ENCODE data around the gene TTLL1.
A peak's percentile ranks its signal among the peaks of the same experiment; 100 is the strongest.

The TTLL1 gene

DNA sequence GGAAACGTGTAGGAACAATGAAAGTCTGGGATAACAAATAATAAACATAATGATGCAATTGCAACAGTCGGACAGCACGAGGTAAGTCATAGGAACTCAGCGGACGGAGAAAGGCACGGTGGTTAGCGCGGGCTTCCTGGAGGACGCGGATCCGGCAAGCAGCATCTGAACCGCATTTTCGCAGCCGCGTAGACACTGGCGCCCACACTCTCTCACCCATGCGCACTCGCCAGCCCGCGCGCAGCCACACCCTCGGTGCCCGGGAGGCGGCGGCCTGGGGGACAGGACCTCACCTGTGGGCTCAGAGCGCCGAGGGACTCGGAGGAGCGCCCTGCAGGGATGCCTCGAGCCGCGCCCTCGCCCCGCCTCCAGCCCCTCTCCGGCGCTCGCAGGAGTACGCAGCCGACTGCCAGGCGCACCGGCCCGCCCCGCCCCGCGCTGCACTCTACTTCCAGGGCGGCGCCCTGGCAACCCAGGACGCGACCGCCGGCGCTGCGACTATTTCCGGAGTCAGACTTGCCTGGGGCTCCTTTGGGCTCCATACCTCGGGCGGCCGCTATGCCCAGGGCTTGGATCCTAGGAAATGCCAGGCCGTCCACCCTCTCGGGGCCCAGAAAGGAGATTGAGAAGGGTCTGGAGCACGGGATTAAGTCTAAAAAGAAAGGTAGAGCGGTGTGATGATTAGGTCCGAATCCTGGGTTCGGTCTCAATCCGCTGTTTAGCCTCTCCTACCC, at the start of gene TTLL1:
Gene TTLL1, minus strand, starts transcription at position 408 of the 734 bp plus-strand sequence. CDS start 13,805 bp downstream, outside the sequence.
- no peaks in the 10 kb centered on the region for H3K4me1 ChIP-seq
- peak within 1 kb of the TSS; percentile 66 for H3K4me3 ChIP-seq (ENCODE audit: low read depth, low read length)
- no peak within 1 kb of the TSS for H3K27ac ChIP-seq
- no peaks in the 10 kb centered on the region for H3K36me3 ChIP-seq (ENCODE audit: control insufficient read depth, insufficient read depth, low read length)
- no peak within 1 kb of the TSS for H3K9ac ChIP-seq
- TF ChIP-seq CTCF (IDR thresholded peaks at IDR 0.05): no peak
- H3K27me3 ChIP-seq (ENCODE audit: control insufficient read depth, insufficient read depth, low read length): no peaks in the 10 kb centered on the region
- H3K9me3 ChIP-seq (ENCODE audit: control insufficient read depth, low read length): no peaks in the 10 kb centered on the region
- H3K79me2 ChIP-seq: no peaks in the 10 kb centered on the region
- H2AFZ ChIP-seq: peak within 1 kb of the TSS; percentile 78
- H3K4me2 ChIP-seq (ENCODE audit: low read length): peak within 1 kb of the TSS; percentile 64

DNA sequence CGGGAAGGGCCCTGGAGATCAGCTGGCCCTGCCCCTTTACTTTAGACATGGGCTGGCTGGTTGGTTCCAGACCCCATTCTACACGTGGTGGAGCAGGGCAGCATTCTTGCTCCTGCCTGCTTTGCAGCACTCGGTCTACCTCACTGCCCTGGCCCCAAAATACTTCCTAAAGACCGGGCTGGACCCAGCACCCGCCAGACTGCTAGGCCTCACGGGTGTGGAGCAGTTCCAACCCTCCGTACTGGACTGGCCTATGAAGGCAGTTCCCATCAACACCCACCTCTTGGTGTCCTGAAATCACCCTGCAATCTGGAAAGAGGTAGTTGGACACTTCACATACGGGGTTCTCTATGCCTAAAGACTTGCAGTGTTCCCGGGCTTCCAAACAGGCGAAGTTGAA, 47.6 kb upstream of the TTLL1 start:
- Histone ChIP-seq H3K9ac (no peak overlapping the region), H2AFZ (no peak overlapping the region), H3K9me3 (ENCODE audit: control insufficient read depth, low read length) (no peaks in the 10 kb centered on the region), H3K4me2 (ENCODE audit: low read length) (no peak overlapping the region), H3K36me3 (ENCODE audit: control insufficient read depth, insufficient read depth, low read length) (no peaks in the 10 kb centered on the region), H3K4me1 (peaks cover under 1% of the 10 kb centered on the region), H3K4me3 (ENCODE audit: low read depth, low read length) (no peak overlapping the region), H3K79me2 (peaks cover under 1% of the 10 kb centered on the region), H3K27ac (no peak overlapping the region), H3K27me3 (ENCODE audit: control insufficient read depth, insufficient read depth, low read length) (no peaks in the 10 kb centered on the region)
- TF ChIP-seq CTCF (IDR thresholded peaks at IDR 0.05): no peak

- no peak overlapping the region for H3K9ac ChIP-seq
- H3K4me2 ChIP-seq (ENCODE audit: low read length): no peak overlapping the region
- no peaks in the 10 kb centered on the region for H3K79me2 ChIP-seq
- H2AFZ ChIP-seq: no peak overlapping the region
- no peaks in the 10 kb centered on the region for H3K4me1 ChIP-seq
- no peaks in the 10 kb centered on the region for H3K9me3 ChIP-seq (ENCODE audit: control insufficient read depth, low read length)
- peak; percentile 28 for TF ChIP-seq CTCF (IDR thresholded peaks at IDR 0.05)
- H3K27me3 ChIP-seq (ENCODE audit: control insufficient read depth, insufficient read depth, low read length): no peaks in the 10 kb centered on the region
- no peak overlapping the region for H3K4me3 ChIP-seq (ENCODE audit: low read depth, low read length)
- peak overlapping the region; percentile 42 for H3K27ac ChIP-seq
- no peaks in the 10 kb centered on the region for H3K36me3 ChIP-seq (ENCODE audit: control insufficient read depth, insufficient read depth, low read length)
These were observed 47.1 kb upstream of the TTLL1 start for GRCh38 chr22:43136255-43136654.

- Histone ChIP-seq H3K36me3 (ENCODE audit: control insufficient read depth, insufficient read depth, low read length) (no peaks in the 10 kb centered on the region), H3K4me1 (no peaks in the 10 kb centered on the region), H3K27me3 (ENCODE audit: control insufficient read depth, insufficient read depth, low read length) (no peaks in the 10 kb centered on the region), H2AFZ (no peak overlapping the region), H3K9me3 (ENCODE audit: control insufficient read depth, low read length) (no peaks in the 10 kb centered on the region), H3K4me3 (ENCODE audit: low read depth, low read length) (no peak overlapping the region), H3K79me2 (no peaks in the 10 kb centered on the region), H3K4me2 (ENCODE audit: low read length) (no peak overlapping the region), H3K27ac (no peak overlapping the region), H3K9ac (no peak overlapping the region)
- no peak for TF ChIP-seq CTCF (IDR thresholded peaks at IDR 0.05)
These were observed 46.4 kb upstream of the TTLL1 start for GRCh38 chr22:43135565-43135964.

DNA sequence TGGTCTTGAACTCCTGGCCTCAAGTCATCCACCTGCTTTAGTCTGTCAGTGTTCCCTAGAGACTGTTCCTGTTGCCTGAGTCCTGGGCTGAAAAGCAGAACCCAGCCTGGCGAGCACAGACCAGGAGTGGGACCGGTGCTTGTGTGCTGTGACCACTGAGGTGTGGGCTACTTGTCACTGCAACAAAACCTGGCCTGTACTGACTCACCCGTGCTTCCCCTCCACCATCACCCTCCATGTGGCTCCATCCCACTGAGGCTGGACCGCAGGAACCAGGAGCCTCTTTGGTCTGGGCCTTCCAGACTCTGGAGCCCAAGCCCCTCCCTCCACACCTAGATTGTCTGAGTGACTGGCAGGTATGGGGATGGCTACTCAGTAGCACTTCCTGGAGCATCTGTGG, 45.4 kb upstream of the TTLL1 start:
- H3K36me3 ChIP-seq (ENCODE audit: control insufficient read depth, insufficient read depth, low read length): no peaks in the 10 kb centered on the region

More for the DNA sequence above, 45.4 kb upstream of the TTLL1 start:
- no peak overlapping the region for H3K9ac ChIP-seq
- H3K4me1 ChIP-seq: no peaks in the 10 kb centered on the region
- no peaks in the 10 kb centered on the region for H3K79me2 ChIP-seq
- no peak overlapping the region for H3K4me2 ChIP-seq (ENCODE audit: low read length)
- H3K9me3 ChIP-seq (ENCODE audit: control insufficient read depth, low read length): no peaks in the 10 kb centered on the region
- no peaks in the 10 kb centered on the region for H3K27me3 ChIP-seq (ENCODE audit: control insufficient read depth, insufficient read depth, low read length)
- no peak overlapping the region for H2AFZ ChIP-seq
- H3K4me3 ChIP-seq (ENCODE audit: low read depth, low read length): no peak overlapping the region
- H3K27ac ChIP-seq: no peak overlapping the region
- TF ChIP-seq CTCF (IDR thresholded peaks at IDR 0.05): no peak
